NCI-H2196 treated with DMSO at 0.1 percent for 48 hours (cell line): ENCODE data around the gene SLC25A12.

ENCODE experiments used
- DNase-seq: peaks from one replicate; lab custom pipeline; 2025; ENCODE audit not compliant: unreplicated experiment; lab: John Stamatoyannopoulos, UW

The SLC25A12 gene

GRCh38 chr2:171889333-171889732 lies 4.7 kb downstream of the SLC25A12 start:
- DNase-seq: no peak

DNA sequence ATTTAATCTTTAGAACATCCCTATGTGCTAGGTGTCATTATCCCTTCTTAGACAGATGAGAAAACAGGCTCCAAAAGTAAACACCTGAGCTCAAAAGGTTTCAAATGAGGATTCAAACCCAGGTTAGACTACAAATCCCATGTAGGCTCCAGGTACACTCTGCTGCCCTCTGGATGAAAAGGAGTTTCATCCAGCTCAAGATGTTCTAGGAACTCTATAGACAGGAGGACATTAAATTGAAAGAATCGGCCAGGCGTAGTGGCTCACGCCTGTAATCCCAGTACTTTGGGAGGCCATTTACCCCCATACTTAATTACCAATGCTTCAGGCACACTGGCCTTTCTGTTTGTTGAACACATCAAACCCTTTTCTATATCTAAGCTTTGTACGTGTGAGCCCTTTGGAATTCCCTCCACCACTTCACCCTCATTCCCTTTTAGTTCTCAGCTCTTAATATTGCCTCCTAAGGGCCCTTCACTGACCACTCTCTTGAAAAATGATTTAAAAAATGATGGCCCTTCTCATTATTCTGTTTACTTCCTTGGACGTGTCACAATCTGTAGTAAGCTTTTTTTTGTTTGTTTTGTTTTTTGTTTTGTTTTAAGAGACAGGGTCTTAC lies 10.7 kb downstream of the SLC25A12 start:
- DNase-seq: no peak

DNA sequence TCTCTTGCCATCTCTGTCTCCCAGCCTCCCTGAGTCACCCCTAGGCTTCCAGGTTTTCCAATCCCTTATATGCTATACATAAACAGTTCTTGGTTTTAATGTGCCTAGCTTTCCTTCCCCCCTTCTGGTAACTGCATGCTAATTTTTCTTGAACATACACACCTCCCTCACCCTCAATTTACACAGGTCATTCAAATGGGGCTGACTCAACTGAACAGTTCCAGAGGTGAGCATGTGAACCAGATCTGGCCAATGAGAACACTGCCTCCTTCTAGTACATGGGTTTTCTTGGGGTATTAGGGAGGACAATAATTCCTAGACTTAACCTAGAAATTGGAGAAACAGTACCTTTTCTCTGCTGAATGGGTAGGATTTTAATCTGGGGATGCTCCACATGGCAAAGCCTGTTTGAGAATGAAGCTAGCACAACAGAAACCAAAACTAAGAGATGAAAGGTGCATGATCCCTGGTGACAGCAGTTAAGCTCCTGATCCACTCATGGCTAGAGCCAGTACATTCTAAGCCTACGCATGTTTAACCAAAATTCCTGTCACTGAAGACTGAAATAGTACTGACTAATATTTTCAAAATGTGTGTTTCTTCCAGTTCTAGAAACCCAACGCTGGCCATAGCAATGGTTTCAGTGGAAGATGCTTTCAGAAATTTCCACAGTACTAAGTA lies 11.8 kb downstream of the SLC25A12 start:
- no peak for DNase-seq

GRCh38 chr2:171880774-171881173 lies 13.3 kb downstream of the SLC25A12 start:
- no peak for DNase-seq

DNA sequence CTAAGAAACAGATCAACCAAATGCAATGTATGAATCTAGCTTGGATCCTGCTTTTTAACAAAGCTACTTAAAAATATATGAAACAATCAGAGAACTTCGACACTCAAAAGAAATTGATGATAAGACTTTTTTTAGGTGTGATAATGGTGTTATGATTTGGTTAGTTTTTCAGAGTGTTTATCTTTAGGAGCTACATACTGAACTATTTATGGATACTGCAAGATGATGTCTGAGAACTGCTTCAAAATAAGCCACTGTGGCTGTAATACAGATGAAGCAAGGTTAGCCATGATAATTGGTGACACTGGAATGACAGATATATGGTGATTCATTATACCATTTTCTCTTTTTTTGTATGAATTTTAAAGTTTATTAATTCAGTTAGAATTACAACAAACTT lies 14.2 kb downstream of the SLC25A12 start:
- DNase-seq: no peak

GRCh38 chr2:171878481-171878993 lies 15.5 kb downstream of the SLC25A12 start:
- peak; percentile 54 for DNase-seq

GRCh38 chr2:171874963-171875362 lies 19.1 kb downstream of the SLC25A12 start:
- no peak for DNase-seq

GRCh38 chr2:171874517-171874916 lies 19.5 kb downstream of the SLC25A12 start:
- no peak for DNase-seq

DNA sequence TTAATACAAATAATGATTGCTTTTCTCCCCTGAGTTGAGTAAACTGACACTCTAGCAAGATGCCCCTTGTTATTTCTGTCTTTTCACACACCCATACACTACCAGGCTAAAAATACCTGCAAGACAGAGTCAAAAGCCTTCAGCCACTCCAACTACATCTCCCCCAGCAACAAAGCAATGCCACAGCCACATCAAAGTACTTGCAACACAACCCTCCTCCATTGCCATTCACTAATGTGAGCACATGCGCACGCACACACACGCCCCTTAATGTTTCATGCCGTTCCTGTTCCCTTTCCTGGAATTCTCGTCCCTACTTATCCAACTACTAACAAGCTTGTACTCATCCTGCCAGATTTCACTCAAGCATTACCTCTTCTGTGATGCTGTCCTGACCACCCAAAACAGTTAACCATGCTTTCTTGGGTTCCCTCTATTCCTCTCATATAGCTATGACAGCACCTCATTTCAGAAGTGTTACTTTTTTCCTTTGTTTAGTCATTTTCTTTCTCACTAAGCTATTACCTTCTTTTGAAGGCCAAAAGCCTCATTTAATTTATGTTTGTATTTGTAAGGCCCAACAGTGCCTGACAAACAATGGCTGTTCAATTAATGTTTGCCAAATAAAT lies 29.6 kb downstream of the SLC25A12 start:
- no peak for DNase-seq

GRCh38 chr2:171862501-171862900 lies 31.5 kb downstream of the SLC25A12 start:
- DNase-seq: no peak

DNA sequence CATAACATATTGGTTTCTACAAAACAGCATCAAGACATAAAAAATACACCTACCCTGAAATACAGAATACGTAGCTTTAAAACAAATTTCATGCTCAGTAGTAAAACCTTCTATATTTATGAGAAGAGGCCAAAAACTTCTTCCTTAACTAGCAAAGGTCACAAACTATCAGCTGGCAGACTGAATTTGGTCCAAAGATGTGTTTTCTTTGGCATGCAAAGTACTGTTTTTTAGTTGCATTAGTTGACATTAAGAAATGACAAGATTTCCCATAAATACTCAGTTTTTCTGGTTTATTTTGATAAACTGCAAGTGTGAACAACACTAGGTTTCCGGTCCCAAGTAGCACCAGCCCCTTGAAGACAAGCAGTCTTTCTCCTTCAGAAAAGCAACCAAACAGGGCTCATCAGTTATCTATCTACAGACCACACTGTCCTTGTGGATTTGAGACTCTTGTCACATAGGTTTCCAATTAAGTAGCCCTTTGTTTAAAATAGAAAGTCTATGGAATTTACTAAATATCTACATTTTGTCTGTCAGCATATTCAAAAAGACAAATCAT lies 35.6 kb downstream of the SLC25A12 start:
- DNase-seq: no peak

DNA sequence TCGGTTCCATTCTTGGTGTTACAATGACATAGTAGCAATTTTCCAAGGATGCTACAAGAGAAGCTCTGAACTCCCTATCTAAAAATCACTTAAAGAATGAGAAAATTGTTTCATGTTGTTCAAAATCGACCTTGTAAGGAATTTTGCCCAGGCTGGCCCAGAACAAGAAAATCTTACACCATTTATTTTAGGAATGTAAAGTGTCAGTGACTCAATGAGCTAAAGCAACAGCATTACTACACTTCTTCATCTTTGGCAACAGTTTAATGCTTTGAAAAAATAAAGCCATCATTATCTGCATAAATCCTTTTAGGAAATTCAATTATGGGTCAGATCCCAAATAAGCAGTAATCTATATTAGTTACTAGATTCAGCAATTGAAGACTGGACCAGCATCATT lies 38.6 kb downstream of the SLC25A12 start:
- no peak for DNase-seq

GRCh38 chr2:171852366-171852888 lies 41.6 kb downstream of the SLC25A12 start:
- no peak for DNase-seq

GRCh38 chr2:171847627-171848026 lies 46.4 kb downstream of the SLC25A12 start:
- no peak for DNase-seq

DNA sequence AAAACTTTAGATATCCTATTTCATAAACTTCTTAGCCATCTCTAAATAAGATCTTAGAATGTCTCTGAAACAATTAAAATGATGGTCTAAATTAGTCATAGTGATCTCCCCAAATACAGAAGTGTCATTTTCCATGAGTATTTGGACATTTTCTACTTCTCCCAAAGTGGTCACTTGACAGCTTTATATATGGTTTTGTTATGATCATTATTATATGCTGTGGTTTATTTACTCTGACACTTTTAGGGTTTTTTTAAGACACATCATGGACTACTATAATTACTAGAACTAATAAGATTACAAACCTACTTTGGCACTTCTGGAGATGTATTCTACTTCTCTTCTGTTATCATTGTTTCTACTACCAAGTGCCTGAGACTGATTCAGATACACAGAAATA lies 47.1 kb downstream of the SLC25A12 start:
- DNase-seq: no peak

GRCh38 chr2:171841996-171842395 lies 52.0 kb downstream of the SLC25A12 start:
- no peak for DNase-seq

DNA sequence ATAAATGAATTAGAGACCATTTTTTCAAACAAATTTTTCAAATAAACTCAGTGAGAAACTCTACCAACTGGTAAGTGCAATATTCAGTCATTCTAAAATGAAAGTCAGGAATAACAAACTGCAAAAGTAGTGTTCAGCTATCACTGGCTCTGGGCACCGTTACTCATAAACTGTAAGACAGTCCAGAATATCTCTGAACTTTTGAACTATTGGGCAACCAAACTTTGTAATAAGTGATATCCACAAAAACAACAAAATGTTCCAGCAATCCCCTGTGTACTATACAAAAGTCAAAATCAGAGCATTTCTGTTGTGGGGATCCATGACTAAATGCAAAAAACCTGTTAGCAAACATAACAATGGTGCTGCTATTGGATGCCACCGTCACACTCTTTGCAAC lies 56.3 kb downstream of the SLC25A12 start:
- DNase-seq: no peak

DNA sequence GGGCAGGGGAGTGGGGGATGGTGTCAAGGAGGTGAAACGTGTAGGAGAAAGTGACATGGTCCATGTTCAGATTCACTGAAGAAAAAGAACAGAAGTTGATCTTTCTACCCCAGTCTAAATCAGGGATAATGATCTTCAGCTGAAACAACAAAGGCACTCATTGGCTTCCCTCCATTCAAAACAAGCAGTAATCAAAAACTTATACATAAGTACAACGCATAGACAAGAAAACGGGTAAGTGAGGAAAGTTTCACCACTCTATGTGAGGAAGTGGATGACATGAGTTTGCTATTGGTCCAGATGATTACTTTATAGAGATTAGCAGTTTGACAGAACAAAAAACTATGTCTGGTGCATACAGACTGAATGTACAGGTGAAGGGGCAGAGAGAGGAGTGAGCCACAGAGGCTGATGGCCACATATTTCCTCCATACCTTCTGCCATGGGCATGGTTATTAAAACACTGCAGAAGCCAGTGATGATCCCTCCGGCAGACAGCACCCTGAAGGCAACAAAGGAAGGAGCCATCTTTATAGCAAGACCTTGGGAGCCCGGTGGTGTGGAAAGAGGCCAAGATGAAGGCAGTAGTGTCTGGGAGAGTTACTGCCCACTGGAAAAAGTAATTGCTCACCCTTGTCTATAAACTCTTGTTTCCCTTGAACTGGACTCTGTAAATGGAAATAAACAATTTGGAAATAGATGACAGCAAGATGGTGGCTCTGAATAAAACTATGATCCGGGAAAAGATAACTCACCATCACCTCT lies 57.7 kb downstream of the SLC25A12 start:
- no peak for DNase-seq

DNA sequence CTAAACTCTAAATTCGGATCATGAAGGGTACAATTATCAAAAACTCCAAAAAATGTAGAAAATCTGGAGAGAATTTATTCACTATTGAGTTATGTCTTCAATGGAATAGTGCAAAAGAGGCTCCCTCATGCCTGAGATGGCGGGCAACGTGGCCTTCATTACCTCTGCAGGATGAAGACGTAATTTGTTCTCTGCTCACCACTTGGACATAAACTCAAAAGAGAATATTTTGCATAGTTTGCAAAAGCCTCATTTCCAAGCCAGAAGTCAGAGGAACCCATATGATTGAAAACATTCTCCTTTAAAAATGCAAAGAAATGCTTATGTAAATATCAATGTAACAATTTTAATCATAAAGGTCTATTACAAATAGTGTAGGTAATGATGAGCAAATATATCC lies 58.7 kb downstream of the SLC25A12 start:
- DNase-seq: no peak

DNA sequence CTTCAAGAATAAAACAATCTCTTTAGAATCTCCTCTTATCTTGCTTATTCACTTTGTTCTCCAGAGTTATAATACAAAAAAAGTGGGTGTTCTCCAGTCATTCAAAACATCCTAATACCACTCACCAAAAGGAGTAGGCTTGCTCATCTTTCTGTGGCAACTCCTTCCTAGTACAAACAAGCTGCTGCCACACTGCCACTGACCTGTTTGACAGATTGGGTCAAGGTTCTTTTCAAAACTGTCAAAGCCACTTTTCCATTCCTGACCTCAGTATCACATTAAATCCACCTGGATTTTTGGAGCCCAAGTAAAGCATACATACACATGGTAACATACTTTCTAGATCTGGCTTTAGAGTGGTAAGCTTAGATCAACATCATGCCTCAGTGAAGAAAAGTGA lies 59.8 kb downstream of the SLC25A12 start:
- DNase-seq: no peak

- no peak for DNase-seq
Observed at GRCh38 chr2:171832489-171832888, 61.6 kb downstream of the SLC25A12 start.
